Muscle of back (tissue), 11 donors: ENCODE results near the gene METTL24. TPM values are rescaled to one million over a fixed set of nuclear protein-coding genes. Genes with fewer than 3 reads are reported as not detected.
A peak's percentile ranks its signal among the peaks of the same experiment; 100 is the strongest.

Experiments
- DNase-seq, 3 donors: peaks; one replicate each; pipeline versions ENCODE4 v3.0.0 to v3.0.0-alpha.2; 2013
- polyA plus RNA-seq, 10 donors: library from polyadenylated mRNA; unstranded; fragments of 120-200 nt; gene quantifications; one replicate each; pipeline ENCODE4 v1.2.1, GENCODE V29; 2013; ENCODE audit not compliant: insufficient read length in 10 of 10

Gene METTL24
- polyA plus RNA-seq, 10 donors: 0.31 to 1.3 (median 0.89) TPM

- DNase-seq: no peak
Measured at GRCh38 chr6:110334423-110335180, 23.5 kb downstream of the METTL24 start.

DNA sequence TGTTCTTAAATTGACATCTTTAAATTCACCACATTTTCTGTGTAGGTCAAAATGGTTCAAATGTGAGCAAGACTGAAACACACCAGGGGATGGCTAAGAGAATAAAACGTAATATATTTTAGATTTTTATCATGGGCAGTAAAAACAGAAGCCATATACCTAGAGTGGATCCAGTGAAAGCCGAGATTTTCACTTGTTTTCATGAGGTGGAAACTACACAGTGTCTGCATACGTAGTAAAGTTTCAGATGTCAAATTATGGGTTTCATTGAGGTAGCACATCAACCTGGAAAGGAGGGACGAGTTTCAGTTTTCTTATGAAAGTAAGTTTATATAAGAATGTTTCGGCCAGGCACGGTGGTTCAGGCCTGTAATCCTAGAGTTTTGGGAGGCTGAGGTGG lies 25.9 kb downstream of the METTL24 start:
- DNase-seq: no peak

DNA sequence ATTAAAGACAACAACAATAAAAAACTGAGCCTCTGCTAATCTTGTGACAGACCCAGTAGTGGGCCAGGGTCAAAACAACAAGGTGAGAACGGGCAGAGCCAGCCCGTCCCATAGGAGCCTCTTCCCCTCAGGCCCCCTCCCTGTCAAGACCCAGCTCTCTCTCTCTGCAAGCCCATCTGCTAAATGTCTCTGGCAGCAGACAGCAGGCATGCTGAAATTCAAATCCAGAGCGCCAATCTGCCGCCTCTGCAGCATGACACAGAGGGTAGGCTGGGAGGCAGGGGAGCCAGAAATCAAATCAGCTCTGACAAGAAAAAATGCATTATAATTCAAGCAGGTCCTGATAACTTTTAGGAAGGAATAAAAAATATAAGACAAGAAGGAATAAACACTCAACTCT lies 26.3 kb downstream of the METTL24 start:
- DNase-seq: no peak

DNA sequence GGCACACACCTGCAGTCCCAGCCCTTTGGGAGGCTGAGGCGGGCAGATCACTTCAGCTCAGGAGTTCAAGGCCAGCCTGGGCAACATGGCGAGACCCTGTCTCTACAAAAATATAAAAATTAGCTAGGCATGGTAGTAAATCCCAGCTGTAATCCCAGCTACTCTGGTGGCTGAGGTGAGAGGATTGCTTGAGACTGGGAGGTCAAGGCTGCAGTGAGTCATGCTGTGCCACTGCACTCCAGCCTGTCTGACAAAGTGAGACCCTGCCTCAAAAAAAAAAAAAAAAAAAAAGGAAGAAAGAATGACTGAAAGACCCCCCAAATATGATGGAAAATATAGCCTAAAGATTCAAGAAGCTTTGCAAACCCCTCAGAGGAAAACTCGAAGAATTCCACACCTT lies 26.8 kb downstream of the METTL24 start:
- DNase-seq: no peak

DNA sequence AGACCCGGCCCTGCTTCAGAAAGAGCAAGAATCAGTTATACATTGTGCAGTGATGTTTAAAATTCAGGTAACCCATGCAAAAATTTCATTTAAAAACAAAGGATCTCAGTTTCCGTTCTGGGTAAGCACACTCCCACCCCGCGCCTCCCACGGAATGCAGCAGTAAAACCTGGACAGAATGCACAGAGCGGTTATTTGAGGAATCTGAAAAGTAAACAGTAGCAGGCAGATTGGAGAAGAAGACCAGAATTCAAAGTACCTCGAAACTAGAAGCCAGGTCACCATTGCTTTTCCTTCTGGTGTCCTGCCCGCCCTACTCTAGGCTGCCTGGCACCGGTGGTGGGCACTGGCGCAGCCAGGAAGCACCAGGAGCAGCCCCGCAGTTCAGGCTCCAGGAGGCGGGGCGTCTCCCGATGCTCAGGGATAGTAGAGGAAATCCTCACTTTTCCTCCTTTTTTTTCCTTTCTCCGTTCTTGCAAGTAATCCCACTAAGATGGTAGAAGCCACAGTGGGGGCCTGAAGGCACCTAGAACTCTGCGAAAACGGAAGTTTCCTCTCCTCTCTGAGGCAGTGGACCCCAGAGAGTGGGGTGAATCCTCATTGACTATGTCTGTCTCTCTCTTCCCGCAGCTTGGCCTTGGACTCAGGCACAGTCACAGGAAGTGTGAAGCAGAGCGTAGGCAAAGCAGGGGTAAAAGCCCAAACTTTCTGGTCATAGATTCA lies 28.3 kb downstream of the METTL24 start:
- DNase-seq: peak in 1 of 3 donors; percentile 49

- DNase-seq: no peak
Measured at GRCh38 chr6:110329348-110329713, 28.8 kb downstream of the METTL24 start.

- DNase-seq: peak in 2 of 3 donors; percentile 23 to 37
Measured at GRCh38 chr6:110328259-110328658, 29.9 kb downstream of the METTL24 start.

DNA sequence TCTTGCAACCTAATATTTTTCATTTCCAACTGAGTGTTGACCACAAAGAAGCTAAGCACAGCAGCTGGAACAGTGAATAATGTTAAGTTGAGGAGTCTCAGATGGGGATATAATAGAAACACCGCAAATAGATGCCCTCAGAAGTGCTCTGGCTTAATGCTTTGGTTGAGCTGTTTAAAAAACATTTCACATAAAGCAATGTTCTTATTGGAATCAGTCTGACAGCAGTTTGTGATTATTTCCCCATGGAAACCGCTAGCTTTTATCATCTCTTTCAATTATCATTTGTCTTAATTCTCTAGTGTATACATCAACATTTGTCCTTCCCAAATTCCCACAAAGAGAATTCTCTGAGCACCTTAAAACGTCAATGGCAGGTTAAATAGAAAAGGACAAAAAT lies 30.8 kb downstream of the METTL24 start:
- no peak for DNase-seq

DNA sequence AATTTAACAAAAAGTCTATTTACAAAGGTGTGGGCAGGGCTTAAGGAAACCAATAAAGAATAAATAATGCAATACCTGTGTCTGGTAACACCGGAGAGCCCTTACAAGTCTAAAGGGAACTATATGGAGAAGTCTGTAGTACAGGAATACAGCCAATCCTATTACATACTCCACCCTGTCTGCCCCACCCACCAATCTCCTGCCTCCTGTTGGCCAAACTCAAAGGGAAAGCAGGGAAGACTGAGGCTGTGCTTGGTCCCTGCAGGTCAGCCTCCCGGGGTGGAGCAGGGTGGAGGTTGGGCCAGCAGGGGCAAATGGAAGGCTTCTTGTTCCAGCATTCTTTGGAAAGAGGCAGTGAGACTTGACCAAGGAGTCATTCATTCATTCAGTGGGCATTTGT lies 31.5 kb downstream of the METTL24 start:
- no peak for DNase-seq

GRCh38 chr6:110326057-110326456 lies 32.1 kb downstream of the METTL24 start:
- DNase-seq: no peak

DNA sequence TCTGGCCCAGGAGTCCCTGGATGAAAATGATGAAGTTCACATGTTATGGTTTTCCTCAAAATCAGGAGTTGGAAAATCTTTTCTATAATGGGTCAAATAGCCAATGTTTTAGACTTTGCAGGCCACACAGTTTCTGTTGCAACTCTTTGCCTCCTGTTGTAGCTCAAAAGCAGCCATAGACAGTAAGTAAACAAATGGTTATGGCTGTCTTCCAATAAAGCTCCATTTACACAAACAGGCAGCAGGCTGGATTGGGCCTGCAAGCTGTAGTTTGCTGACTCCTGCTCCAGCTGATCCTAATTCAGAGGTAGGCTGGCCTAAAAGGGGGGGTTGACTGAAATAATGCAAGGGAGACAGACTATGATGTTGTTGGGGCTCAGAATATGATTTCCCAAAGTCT lies 33.0 kb downstream of the METTL24 start:
- DNase-seq: peak in 1 of 3 donors; percentile 49

DNA sequence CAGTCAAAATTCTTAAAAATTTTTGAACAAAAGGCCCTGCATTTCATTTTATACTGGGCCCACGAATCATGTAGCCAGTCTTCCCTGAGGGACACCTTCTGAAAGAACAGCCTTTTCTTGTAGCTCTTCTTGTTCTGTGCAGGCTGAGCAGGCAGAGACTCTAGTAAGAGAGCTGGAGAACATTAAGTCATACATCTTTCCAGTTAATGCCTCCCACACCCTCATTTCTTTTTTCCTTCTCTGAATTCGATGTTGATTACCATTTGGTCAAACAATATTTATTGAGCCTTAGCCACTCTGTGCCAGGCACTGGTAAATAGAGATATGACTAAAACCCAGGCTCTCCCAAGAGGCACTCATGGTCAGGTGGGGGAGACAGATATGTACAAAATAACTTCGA lies 33.6 kb downstream of the METTL24 start:
- DNase-seq: no peak

GRCh38 chr6:110323258-110323657 lies 34.9 kb downstream of the METTL24 start:
- DNase-seq: no peak

DNA sequence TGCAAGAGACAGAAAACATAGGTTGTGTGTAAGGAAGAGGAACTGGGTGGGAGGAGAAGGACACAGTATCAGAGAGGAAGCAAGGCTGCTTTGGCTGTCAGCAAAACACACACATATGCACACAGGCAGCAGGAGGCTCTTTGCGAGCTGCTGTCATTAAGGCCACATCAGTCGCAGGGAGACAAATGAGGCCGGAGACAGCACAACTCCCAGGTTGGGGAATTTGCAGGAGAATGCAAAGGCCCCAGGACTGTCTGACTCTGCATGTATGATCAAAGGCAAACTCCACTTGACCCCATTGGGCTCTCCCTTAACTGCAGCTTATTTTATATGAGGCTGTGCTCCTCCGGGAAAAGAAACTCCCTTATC lies 35.3 kb downstream of the METTL24 start:
- DNase-seq: no peak

DNA sequence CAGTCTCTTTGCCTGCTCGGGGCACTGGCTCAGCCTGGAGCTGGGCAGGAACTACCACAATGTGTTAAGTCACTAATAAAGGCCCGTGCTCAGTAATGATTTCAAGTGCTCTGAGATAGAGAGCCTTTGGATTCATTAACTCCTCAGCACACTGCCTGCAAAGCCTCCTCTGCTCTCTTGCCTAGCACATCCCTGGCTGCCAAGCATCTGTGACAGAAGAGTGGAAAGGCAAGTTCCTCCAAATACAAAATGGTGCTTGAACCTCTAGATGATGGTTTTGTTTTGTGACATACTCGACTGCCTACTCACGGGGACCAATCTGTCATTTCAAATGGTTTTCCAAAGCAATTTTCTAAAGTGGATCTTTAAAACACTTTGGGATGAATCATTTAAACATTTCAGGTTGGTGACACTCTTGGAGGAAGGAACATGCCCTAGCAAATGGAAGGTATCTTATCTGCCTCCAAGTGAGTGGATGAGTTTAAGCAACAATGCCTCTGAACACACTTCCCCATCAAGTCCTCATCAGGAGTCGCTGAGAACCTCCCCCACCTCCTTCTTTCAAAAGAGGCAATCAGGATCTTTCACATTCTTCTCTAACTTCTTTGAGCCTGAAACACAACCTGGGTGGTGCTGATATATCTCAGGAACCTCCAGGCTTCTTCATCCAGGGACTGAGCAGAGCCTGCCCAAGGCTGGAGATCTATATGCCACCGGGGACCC lies 35.8 kb downstream of the METTL24 start:
- no peak for DNase-seq

- DNase-seq: no peak
Measured at GRCh38 chr6:110320307-110320706, 37.8 kb downstream of the METTL24 start.

DNA sequence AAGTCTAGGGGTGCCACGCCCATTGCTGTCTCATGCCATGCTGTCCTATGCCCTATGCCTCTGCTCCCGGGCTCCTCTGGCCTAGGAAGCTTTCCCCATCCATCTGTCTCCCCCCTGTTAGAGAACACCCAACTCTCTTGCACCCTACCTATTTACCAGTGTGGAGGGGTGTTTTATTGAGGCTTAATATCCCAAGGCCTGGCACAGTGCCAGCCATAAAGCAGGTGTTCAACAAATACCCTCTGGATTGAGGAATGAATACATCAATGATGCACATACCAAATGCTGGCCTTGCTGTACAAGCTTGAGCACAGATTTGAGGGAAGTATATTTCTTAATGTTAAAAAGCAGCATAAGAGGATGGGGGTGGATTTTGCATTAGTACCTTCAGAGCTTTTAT lies 38.3 kb downstream of the METTL24 start:
- no peak for DNase-seq

DNA sequence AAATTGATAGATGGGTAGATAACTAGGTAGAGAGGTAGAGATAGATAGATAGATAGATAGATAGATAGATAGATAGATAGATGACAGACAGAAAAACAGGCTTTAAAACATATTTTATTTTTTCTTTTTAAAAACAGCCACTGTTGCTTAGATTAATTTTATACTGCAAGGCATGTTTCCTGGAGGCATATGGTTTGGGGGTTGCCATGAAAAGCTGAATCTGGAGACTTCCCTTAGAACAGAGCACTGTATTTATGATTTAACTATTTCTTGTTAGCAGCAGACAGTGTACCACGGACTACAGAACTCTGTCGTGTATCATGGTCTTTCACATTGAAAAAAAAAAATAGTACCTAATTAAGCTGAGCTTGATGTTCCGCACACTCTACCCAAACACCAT lies 38.8 kb downstream of the METTL24 start:
- no peak for DNase-seq

GRCh38 chr6:110318971-110319370 lies 39.2 kb downstream of the METTL24 start:
- no peak for DNase-seq

GRCh38 chr6:110317646-110318045 lies 40.5 kb downstream of the METTL24 start:
- DNase-seq: no peak

GRCh38 chr6:110317189-110317588 lies 41.0 kb downstream of the METTL24 start:
- DNase-seq: no peak

GRCh38 chr6:110315869-110316398 lies 42.2 kb downstream of the METTL24 start:
- DNase-seq: no peak
